Stimulated activated CD8-positive, alpha-beta memory T cell treated with anti-CD3 and anti-CD28 coated beads, Interleukin-7, amount 100 ng/mL, for 1 hour (primary cell): ENCODE results near the gene GPSM3.
A peak's percentile ranks its signal among the peaks of the same experiment; 100 is the strongest.
"Not testable (repeated sequence)": the region's sequence is repeated elsewhere in the genome, so short reads cannot be mapped to it uniquely, and the experiment has no call there.

ENCODE experiments used
- DNase-seq, 2 donors: peaks; one replicate each; pipeline ENCODE4 v3.0.0-alpha.2; 2020; ENCODE audit warnings: low read depth in 2 of 2

The GPSM3 gene

GRCh38 chr6:32149932-32150870, 42.2 kb downstream of the GPSM3 start:
- DNase-seq: no peak

- DNase-seq: no peak
Observed at GRCh38 chr6:32149092-32149755, 43.2 kb downstream of the GPSM3 start.

GRCh38 chr6:32148289-32149091, 44.0 kb downstream of the GPSM3 start:
- DNase-seq: peak; percentile 38 to 53

- DNase-seq: no peak
Observed at GRCh38 chr6:32147401-32148132, 44.9 kb downstream of the GPSM3 start.

GRCh38 chr6:32146687-32147086, 45.8 kb downstream of the GPSM3 start:
- no peak for DNase-seq

GRCh38 chr6:32146287-32146686, 46.2 kb downstream of the GPSM3 start:
- no peak for DNase-seq

GRCh38 chr6:32144238-32144637, 48.2 kb downstream of the GPSM3 start:
- DNase-seq: not testable (repeated sequence)
